Measurements from ENCODE around the gene ZPBP.

GRCh38 chr7:50095634-50096033, 2.6 kb upstream of the ZPBP start:
- TF ChIP-seq ZC3H10 (CRISPR knock-in tag; IDR thresholded peaks at IDR 0.05): no peak
- TF ChIP-seq PATZ1 (CRISPR knock-in tag; IDR thresholded peaks at IDR 0.05; ENCODE audit: borderline replicate concordance): no peak
- TF ChIP-seq RARB (CRISPR knock-in tag; IDR thresholded peaks at IDR 0.05): no peak
- TF ChIP-seq CSDC2 (CRISPR knock-in tag; IDR thresholded peaks at IDR 0.05): no peak
- no peak for TF ChIP-seq ESRRG (CRISPR knock-in tag; IDR thresholded peaks at IDR 0.05)
- no peak for TF ChIP-seq TCF4 (CRISPR knock-in tag; IDR thresholded peaks at IDR 0.05; ENCODE audit: borderline replicate concordance)
- no peak for TF ChIP-seq CSRNP3 (CRISPR knock-in tag; IDR thresholded peaks at IDR 0.05)
- TF ChIP-seq PPARA (CRISPR knock-in tag; IDR thresholded peaks at IDR 0.05; ENCODE audit: borderline replicate concordance): no peak
- no peak for TF ChIP-seq ZNF8 (CRISPR knock-in tag; IDR thresholded peaks at IDR 0.05)
